MM.1S (cell line): Measurements from ENCODE around the gene TNFRSF8.

Source experiments
- EZH2 ChIP-seq: fragments of 300-600 bp; sonication (generic); optimal IDR thresholded peaks from 2 replicates; pipeline ENCODE3; 2017; ENCODE audit warnings: low read depth, mild to moderate bottlenecking, antibody characterized with exemption, low read length, mixed read lengths
- EZH2phosphoT487 ChIP-seq: fragments of 300-600 bp; sonication (generic); IDR thresholded peaks from 2 replicates; pipeline ENCODE4 v1.6.1; 2018; ENCODE audit warnings: antibody characterized with exemption, low read length
- TF ChIP-seq, protein P1 (sequence below): fragments of 300-600 bp; sonication (generic); IDR thresholded peaks from 2 replicates; pipeline ENCODE4 v1.5.1; 2016; ENCODE audit warnings: antibody characterized with exemption, low read length, mixed read lengths

DNA sequence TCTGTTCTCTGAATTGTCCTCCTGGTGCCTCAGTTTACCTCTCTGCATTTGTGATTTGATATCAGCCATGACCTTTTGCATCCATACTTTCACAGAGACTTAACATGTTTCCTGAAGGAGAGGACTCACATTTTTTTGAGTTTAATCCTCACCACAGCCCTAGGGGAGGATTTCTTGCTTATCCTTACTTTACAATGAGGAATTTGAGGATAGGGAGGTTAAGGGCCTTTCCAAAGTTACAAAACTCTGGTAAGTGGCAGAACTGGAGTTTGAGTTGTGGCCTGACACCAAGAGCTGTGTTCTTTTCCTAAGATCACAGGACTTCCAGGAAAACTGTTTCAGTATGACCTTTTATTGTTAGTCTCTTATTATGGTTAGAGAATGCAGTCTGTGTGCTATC lies 34.2 kb downstream of the TNFRSF8 start:
- TF ChIP-seq, protein P1, sequence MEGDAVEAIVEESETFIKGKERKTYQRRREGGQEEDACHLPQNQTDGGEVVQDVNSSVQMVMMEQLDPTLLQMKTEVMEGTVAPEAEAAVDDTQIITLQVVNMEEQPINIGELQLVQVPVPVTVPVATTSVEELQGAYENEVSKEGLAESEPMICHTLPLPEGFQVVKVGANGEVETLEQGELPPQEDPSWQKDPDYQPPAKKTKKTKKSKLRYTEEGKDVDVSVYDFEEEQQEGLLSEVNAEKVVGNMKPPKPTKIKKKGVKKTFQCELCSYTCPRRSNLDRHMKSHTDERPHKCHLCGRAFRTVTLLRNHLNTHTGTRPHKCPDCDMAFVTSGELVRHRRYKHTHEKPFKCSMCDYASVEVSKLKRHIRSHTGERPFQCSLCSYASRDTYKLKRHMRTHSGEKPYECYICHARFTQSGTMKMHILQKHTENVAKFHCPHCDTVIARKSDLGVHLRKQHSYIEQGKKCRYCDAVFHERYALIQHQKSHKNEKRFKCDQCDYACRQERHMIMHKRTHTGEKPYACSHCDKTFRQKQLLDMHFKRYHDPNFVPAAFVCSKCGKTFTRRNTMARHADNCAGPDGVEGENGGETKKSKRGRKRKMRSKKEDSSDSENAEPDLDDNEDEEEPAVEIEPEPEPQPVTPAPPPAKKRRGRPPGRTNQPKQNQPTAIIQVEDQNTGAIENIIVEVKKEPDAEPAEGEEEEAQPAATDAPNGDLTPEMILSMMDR = no peak
- TF ChIP-seq EZH2 (no peak), EZH2phosphoT487 (no peak)
